VCaP (cell line): ENCODE measurements around the gene GPR89A.
"Not testable (repeated sequence)": the region's sequence is repeated elsewhere in the genome, so short reads cannot be mapped to it uniquely, and the experiment has no call there.

Experiments used
- H3K27ac ChIP-seq: fragments of 450-650 bp; 2 replicates; pipeline ENCODE4 v1.5.1; 2017
- TF ChIP-seq, protein P1 (sequence below): fragments of 450-650 bp; conservative IDR thresholded peaks from 2 replicates; pipeline ENCODE4 v1.5.1; 2017; ENCODE audit warnings: mild to moderate bottlenecking, moderate library complexity

Gene GPR89A

DNA sequence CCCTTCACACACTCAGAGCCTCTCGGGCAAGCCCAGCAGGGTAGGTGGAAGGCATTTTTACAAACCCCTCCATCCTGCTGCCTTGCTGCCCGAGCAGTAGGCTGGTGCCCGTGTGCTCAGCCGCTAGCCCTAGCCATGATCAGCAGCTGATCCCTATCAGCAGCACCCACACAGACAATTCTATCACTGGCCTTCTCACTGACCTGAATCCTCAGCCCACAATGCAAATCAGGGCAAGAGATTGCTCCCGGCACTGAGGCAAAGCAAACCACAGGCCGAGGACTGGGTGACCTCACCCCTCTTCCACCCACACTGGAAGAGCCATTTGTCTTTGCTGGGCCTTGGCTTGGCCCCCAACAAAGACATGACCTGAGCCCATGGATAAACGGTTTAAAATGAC is 100.3 kb downstream of the GPR89A start:
- TF ChIP-seq, protein P1, sequence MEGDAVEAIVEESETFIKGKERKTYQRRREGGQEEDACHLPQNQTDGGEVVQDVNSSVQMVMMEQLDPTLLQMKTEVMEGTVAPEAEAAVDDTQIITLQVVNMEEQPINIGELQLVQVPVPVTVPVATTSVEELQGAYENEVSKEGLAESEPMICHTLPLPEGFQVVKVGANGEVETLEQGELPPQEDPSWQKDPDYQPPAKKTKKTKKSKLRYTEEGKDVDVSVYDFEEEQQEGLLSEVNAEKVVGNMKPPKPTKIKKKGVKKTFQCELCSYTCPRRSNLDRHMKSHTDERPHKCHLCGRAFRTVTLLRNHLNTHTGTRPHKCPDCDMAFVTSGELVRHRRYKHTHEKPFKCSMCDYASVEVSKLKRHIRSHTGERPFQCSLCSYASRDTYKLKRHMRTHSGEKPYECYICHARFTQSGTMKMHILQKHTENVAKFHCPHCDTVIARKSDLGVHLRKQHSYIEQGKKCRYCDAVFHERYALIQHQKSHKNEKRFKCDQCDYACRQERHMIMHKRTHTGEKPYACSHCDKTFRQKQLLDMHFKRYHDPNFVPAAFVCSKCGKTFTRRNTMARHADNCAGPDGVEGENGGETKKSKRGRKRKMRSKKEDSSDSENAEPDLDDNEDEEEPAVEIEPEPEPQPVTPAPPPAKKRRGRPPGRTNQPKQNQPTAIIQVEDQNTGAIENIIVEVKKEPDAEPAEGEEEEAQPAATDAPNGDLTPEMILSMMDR, result no peak
- H3K27ac ChIP-seq, result no peak overlapping the region; the same call in 1 of the 2 replicates

- peak overlapping the region; percentile 79 for H3K27ac ChIP-seq
These were observed 102.7 kb downstream of the GPR89A start for GRCh38 chr1:145710291-145711027.

DNA sequence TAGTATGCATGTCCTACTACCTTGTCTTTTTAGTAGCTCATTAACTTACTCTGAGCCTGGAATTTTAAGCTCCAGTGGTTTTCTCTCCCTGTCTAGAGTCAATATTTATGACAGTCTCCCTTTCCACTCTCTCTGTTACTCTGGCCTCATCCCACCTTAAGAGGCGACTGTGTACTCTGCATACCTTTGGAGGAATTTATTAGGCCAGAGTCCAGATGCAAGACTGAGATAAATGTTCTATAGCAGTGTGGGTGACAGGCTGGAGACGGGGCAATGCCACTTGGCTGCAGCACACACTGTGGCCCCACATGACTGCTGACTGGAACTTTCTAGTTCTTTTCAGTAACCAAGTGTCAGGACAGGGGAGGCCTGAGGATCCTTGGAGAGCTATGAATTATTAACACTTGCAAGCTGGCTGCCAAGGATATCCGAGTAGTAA is 103.4 kb downstream of the GPR89A start:
- TF ChIP-seq, protein P1, result no peak
- H3K27ac ChIP-seq, result peak overlapping the region; percentile 79

More at GRCh38 chr1:145710291-145711027, 102.7 kb downstream of the GPR89A start:
- TF ChIP-seq, protein P1, result no peak

DNA sequence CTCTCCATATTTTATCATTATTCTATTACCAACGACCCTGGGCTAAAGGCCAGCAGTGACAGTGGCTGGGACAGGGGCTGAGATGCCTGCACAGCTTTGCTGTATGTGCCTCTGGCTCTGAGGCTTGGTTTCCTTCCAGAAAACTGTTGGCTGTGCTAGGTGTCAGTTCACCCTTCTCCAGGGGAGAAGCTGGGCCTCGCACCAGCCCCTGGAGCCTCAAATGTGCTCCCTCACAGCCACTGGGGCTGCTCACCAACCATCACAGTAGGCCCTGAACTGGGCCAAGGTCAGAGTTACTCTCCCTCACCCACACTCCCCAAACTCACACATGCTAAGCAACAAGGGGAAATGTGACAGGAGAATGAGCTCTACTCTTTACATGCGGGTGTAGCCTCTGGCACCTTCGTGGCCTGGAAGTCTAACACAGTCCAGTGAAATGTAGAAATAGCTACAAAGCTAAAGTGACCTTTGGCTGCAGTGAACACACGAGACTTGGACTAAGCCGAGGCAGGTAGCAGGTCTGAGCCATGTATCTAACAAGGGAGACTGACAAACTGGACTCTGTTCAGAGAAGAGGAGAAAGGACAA is 106.8 kb downstream of the GPR89A start:
- TF ChIP-seq, protein P1, result no peak
- peak overlapping the region; percentile 42 for H3K27ac ChIP-seq

- H3K27ac ChIP-seq, result no peak overlapping the region
- TF ChIP-seq, protein P1, result no peak
These were observed 109.0 kb downstream of the GPR89A start for GRCh38 chr1:145716641-145717345.

GRCh38 chr1:145717833-145718232 is 110.0 kb downstream of the GPR89A start:
- no peak overlapping the region for H3K27ac ChIP-seq
- TF ChIP-seq, protein P1, result no peak

- H3K27ac ChIP-seq, result not testable (repeated sequence)
These were observed 110.7 kb downstream of the GPR89A start for GRCh38 chr1:145718465-145718864.
